IPS DF 19.7 (cell line): ENCODE results near the gene CD46.

Experiments used
- DNase-seq: peaks from one replicate; pipeline ENCODE4 v3.0.0-alpha.2; 2013; ENCODE audit warnings: low read depth, low spot score

CD46 gene

DNA sequence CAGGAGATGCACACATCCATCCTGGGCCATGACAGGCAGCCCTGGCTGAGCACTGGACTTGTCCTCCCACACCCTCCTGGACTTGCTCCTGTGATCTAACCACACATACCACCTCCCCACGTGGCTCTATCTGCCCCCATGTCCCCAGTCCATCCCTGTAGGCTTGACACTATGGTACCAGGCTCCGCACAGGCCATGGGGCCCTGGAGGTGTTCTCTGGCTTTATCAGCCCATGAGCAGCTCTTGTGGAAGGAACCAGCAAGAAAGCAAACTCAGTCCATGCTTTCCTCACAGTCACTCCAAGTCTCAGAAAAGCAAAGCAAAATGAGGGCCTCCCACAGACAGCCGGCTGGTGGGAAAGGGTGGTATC is 61.6 kb downstream of the CD46 start:
- no peak for DNase-seq

DNA sequence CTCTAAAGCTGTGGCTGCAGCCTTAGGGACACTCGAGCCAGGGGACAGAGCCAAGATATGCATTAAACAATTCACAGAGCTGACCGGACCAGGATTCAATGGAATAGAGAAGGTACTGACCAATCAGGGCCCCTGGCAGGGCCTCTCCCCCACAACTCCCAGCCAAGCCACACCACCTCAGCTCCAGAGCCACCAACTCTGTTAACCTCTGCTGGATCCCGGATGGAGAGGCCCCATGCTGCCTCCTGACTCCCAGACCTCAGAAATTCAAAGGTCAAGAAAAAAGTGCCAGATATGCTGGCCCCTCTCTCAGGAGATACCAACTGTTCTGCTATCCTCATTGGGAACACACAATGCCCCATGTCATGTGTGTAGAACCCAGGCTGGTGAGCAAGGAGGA is 62.1 kb downstream of the CD46 start:
- no peak for DNase-seq

DNA sequence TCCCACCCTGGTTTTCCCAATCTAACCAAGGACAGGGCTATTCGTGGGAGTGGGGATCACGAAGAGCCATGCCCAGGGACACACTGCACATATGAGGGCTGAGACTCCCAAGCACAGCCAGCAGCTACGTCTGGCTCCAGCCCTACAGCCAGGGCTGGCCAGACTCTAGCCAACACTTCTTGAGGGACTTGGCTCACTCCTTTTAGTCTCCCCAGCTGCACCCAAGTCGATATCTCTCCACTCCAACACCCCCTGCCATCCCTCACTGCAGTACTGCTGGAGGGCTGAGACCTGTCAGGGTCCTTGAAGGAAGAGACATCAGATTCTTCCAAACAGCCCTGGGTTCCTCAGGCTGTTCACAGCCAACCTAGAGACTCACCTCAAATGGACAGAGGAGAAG is 62.6 kb downstream of the CD46 start:
- no peak for DNase-seq

DNA sequence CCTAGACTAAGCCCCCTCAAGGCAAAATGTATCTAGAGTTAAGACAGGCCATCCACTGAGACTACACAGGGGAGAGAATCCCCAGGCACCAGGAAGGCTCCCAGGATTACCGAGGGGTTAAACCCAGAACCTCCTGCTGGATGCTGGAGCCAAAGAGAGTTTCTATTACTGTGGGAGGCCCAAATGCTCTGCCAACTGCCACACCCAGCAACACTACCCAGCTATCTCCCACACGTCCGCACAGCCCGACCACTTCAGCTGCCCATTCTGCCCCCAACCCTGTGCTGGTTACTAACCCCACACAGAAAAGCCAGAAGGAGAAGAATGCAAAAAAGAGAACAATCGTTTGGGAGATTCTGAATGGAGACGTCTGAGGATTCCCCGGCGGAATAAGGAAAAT is 63.6 kb downstream of the CD46 start:
- no peak for DNase-seq

DNA sequence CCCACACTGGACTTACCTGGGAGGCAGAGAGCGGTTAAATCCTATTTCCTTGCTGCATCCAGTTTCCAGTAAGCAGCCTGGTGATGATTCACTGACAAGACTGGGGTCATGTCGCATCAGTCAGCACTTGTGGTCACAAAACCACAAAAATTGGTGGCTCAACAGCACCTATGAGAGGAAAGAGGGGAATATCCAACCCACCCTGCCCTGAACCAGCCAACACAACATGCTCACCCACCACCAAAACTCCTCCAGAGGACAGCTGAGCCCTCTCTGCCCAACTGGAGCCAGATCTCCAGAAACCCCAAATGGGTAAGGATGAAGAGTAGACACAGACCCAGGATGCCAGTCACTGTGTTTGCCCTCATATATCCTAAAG is 64.0 kb downstream of the CD46 start:
- no peak for DNase-seq

DNA sequence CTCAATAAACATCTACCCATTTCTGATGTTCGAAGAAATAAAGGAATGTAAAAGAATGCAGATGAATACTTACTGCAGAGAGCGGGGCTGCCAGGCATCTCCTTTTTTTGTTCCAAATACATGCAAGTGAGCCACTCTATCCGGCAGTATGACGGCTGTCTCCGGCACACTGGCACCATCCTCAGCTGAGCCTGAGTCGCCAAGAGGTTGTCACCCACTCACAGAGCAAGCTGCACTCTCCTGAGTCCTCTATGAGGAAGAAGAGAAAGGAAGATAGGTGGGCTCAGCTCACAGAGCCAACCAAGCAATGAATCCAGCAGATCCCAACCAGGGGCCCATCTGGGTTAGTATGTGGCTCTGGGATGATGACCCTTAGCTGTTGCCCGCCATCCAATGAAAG is 65.3 kb downstream of the CD46 start:
- DNase-seq: no peak

DNA sequence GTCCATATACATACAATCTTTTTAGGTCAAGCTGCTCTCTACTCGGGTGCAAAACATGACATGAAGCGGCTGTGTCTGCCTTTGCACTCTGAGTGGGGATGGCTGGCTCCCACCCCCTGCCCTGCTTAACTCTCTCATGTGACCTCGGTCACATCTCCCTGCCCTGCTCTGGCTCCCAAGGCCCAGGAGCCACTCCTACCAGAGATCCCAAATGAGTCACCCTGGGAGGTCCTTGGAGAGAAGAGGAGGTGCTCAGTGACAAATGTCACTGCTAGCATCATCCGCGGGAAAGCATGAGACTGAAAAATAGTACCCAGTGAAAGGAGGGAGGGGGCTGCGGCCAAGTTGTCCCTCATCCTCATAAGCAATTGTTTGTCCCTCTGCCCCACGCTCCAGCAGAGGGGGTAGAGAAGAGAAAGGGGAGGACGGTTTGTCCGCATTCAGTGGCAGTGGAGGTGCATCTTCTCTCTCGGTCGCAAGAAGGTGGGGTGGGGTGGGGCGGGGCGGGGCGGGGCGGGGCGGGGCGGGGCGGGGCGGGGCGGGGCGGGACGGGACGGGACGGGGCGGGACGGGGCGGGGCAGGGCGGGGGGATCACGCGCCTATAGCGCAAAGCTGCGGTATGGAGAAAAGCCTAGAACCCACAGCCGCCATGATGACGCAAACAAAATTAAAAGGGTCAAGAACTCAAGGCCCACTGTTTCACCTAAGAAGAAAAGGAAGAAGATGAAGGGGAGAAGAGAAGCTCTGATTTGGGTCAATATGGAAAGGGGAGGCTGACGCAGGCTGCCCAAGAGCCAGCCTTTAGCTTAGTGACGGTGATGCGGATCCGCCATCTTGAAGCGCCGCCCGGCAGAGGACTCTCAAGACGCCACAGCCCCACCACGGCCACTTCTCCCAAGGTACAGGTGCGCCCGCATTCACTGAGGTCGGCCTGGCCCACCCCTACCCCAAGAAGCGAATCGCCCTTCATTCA is 66.2 kb downstream of the CD46 start:
- no peak for DNase-seq

DNA sequence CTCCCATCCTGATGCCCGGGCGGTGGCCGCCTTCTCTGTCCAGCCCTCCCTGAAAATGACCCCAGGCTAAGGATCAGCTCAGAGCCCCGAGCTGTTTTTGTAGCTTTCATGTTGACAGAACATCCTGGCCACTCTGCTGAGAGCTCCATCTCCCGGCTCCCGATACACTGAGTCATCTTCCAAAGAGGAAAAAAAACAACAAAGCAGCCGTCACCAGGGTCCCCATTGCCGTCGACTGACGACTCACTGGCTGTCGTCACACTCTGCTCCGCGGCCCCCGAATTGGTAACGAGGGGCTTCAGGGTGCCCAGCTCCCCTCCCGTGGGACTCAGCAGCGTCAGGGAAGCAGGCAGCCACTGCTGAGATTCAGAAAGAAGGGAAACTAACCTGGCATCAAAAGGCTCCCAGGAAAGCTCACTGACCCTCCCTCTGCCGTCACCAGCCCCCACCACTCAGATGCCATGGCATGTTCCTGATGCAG is 67.2 kb downstream of the CD46 start:
- DNase-seq: no peak

DNA sequence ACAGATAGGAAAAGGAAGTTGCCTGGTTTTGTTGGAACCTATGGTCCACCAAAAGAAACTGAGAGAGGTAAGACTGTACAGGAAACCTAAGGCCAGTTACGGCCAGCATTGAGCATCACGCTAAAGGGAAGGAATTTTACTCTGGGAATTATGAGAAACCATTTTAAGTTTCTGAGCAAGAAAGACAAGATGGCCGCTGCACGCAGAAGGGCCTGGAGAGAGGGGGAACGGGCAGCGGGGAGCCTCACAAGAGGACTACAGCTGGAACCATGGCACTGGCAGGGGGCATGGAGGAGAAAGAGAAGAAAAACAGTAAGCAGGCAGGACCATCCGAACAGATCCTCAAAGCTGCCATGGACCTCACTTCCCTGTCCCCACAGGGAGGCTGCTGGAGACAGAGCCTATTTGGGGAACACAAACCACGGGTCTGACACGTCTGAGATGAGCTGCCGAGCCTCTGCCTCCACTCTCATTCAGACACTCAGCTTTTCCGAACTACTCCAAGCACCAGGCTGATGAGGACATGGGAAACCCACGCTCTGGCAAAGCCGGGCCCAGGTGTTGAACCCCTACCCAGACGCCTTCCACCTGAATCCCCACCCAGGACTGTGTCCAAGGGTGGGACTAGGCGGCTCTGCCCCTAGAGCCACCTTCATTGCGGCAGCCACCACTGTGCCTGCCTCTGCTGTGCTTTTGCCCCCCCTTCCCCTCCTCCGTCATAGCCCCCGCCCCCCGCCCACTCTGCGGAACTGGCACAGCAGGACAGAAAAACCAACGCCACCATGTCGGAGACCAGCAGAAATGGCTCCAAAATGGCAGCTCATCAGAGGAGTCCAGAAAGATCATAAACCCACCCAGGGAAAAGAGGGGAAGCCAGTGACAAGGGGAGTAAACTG is 69.0 kb downstream of the CD46 start:
- no peak for DNase-seq

DNA sequence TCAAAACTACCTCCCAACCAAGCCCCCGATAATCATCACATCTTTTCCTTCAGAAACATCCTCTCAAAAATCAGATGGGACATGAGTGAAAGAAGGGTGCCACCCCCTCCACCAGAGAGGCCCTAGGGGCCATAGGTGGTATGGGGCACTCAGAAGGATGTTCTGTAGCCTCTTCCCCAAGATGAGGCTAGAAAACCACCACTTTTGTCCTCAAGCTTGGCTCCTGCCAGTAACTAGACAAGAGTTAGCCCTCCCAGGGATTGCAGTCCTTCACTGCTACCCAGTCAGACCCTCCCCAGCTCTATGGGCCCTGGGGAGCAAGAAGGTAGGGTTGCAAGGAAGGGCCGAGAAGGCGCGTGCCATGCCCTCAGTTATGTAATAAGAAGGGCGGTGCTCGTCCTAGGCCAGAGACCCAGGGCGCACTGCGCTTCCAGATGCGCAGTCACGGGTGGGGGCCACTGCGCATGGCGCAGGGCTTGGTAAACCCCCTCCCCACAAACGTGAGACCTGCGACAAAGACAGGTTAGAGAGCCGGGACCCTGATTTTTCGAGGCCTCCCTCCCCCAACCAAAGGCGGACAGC is 69.7 kb downstream of the CD46 start:
- DNase-seq: no peak

DNA sequence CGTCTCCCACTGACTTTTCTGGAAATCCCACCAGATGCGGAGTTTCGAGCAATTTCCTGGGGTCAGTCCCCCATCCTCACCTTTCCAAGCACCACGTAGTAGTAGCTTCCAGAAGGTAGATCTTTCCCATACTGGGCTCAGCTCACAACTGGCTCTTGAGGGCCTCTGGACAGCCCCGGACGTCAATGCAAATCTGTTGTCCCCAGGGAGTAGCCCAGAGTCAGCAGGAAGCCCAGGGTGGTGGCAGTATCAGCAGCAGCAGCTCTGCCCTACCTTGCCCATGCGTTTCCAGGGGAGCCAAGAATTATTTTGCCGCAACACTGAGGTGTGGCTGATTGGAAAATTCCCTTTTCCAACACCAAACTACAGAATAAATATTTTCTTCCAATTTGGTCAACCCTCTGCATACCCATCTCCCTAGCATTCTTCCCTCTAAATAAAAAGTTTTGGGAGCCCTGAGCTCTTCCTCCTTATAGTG is 70.3 kb downstream of the CD46 start:
- DNase-seq: no peak

DNA sequence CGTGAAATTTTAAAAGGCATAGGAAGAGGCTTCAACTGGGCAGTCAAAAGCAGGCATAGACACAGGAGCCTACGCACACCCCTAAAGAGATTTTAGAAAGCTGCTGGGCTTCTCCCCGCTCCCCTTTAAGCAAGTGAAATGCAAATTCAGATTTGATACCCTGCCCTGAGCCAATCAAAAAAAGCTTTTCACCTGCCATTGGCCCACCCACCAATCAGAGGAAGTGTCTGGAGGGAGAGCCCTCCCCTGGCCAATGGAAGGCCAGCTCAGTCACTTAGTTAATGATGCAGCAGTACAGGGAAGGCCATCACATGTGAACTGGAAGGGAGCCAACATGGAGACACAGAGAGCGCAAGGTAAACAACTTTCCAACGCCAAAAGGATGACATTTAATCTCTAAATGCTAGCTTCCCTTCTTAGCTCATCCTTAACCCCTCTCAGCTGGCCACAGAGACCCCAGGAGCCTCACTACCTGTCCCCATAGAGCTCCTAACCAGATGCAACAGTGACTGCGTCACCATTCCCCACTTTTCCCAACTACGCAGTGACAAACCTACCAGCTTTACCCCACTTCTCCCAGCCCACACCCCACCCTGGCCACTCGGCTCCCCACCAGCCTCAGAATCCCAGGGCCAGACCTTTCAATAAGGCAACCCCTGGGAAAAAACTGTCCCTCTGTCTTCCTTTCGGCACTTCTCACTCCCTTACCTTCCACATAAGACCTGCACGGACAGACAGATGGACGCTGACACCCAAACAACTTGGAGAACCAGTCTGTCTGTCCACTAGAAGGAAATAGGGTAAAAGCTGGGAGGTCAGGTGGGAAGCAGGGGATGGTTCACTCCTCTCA is 71.0 kb downstream of the CD46 start:
- no peak for DNase-seq

DNA sequence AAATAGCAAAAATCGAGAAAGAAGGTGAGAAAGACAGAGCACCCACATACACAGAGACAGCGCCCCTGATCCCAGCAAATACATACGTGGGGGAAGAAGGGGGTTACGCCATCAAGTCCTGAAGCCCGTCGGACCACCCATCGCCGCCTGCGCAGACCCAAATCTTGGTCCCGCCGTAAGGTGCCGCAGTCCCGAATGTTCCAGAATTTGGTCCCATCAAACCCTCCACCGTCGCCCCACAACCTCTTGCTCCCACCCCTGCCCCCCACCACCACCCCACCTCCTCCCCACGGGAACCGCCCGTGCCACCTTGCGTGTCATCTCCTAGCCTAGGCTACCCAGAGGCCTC is 71.7 kb downstream of the CD46 start:
- DNase-seq: no peak

DNA sequence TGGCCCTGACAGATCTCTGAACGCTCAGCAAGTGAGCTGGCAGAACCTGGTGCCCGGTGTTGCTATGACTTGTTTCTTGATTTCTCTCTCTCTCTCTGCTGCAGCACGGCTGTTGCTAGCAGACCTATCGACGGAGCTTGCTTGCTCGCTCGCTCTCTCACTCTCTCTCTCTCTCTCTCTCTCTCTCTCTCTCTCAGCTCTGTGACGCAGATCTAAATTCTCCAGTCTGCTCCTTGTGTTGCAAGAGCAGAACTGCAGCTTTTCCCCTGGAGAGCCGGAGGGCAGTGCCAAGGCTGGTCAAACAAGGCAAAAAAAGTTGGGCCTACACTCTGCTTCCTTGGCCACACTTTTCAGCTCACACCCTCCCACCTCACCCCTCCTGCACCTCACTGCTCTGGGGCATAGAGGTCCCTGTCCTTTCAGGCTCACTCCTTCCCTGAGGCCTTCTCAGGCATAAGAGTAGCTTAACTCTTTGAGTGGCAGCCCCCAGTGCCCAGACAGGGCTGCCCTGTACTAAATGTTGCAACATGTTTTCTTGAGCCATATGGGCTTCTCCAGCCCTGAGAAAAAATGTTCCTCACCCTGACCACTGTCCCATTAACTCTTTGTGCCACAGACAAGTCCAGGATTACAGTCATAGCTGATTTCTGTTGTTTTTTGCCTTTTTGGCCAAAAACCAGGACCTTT is 72.2 kb downstream of the CD46 start:
- no peak for DNase-seq

DNA sequence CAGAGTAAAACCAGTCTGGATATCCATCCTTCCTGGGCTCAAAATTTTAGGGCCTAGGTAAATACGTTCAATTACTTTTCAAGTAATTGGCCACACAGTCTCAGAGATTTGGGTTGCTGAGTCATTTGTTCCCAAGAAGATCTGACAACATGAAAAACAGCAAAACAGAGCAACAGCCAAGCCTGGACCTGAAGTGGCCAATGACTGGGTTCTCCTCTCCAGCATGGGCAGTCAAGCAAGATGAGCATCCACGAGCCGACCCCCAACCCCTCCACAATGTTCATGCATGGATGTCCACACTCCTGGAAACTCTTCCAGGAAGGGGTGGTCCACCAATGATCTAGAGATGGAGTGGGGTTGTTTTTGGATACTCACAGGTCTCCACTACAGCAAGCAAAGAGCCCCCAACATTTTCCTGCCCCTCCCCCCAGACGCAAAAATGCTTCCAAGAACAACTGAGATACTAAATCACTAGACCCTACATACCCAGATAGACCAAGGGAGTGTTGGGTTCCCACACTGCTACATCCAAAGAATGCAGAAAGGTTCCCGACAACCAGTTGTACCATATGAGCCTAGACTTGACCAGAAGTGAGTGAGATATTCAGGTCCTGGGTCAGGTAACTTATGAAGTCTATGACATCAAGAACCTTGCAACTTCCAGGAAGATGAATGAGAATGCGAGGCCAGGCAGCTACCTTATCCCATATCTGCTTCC is 73.0 kb downstream of the CD46 start:
- no peak for DNase-seq

DNA sequence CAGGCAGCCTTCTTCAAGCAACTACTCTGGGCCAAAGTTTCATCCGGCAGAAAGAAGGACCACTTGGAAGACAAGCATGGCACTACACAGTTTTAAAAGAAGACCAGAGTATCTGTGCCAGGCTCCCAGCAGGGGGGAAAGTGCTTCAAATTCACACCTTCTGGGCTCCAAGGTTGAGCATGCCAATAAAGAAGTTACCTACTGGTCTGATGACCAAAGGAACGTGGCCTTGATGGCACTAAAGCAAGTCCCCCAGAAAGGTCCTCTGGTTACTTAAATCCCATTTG is 73.5 kb downstream of the CD46 start:
- DNase-seq: no peak

DNA sequence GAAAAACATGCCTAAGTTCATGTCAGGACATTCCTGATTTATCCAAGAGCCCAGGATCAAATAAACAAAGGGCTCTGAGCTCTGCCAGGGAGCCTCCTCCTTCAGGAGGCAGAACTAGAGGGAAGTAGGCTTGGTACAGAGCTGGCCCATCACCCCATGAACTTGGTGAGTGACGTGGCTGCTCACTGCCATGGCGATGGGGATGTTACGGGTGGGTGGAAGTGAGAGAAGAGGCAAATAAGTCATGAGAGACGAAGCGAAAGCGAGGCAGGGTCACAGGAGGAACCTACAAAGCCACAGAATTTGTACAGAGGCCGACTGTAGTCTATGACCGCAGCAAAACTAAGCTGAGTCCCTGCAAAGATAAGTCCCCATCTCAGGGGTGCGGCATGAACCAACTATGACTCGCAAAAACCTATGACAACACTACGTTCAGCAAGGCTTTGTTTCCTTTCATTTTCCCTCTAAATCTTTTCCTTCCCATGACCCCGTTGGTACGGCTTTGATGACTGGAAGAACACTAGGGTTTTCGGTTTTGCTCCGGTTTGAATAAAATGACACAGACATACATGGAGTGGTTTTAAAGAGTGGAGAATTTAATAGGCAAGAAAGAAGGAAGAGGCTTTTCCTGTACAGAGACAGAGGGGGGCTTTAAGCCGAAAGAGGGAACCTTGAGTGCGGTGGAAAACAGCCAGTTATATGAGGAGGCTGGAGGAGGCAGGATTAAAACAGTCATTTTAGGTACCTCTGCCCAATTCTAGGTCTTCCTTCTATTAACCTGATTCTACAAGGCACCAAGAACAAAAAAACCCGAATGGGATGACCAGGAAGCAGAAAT is 74.1 kb downstream of the CD46 start:
- DNase-seq: no peak

DNA sequence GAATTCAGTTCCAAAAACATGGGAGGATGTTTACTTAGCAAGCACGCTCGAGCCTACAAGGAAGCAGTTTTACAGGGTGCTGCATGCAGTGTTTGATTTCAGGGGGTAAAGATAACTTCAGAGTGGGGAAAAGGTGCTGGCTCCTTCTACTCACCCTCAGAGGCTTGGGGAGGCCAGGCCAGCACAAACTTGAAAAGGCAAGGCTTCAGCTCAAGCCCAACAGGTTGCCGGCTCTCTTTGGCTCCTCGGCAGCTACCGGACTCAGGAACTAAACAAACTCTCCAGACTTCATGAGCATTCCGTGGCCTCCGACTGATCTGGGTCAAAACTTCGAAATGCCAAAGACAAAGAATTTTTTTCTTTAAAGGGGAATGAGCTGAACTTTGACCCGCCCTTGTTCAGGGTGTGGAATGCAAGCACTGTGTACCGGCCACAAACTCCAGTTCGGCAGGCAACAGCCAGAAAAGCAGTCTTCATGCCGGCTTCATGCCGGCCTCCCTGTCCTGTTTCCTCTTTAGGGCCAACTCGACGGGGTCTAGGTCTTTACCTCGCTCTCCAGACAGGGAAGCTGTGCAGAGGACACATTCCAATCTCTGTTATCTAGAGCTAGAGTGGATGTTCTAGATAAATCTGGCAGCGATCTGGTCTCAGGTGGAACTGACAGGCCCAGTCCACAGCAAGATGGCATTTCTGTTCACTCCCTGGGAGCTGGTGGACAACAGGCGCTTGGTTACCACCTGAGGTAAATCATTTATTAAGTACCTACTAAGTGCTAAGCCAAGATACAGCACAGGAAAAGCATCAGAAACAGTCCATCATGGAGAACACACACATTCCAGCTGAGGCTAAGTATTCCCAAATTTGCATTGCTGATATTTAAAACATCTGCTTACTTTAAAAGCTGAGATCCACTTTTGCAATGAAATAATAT is 75.0 kb downstream of the CD46 start:
- DNase-seq: no peak
